CD8-positive, alpha-beta memory T cell (primary cell): ENCODE measurements around the gene CCDC181. TPM values are rescaled to one million over a fixed set of nuclear protein-coding genes. Genes with fewer than 3 reads are reported as not detected.

Experiments used
- CTCF ChIA-PET: fragments of 350-600 bp; sonication (Branson Sonifier 250); formaldehyde crosslinking; loops from one replicate; lab custom pipeline; 2021; ENCODE audit warnings: antibody characterized with exemption; lab: Charles Lee
- POLR2A ChIA-PET: fragments of 350-600 bp; sonication (Branson Sonifier 250); formaldehyde crosslinking; loops from one replicate; lab custom pipeline; 2021; ENCODE audit warnings: antibody characterized with exemption; lab: Charles Lee
- DNase-seq, 5 donors: peaks; one replicate each; pipeline versions ENCODE4 v3.0.0 to v3.0.0-alpha.2; 2020 to 2022; ENCODE audit warnings: mixed read lengths in 1 of 5
- H3K27ac ChIP-seq: one replicate; pipeline ENCODE4 v1.7.0; 2013; ENCODE audit warnings: low read depth, mild to moderate bottlenecking, low read length, moderate library complexity
- H3K27me3 ChIP-seq: 2 replicates; pipeline ENCODE4 v1.7.0; 2013; ENCODE audit warnings: low read length, mild to moderate bottlenecking; ENCODE audit not compliant: insufficient read depth, poor library complexity, severe bottlenecking
- H3K36me3 ChIP-seq: 2 replicates; pipeline ENCODE4 v1.7.0; 2013; ENCODE audit warnings: mild to moderate bottlenecking, low read length, moderate library complexity; ENCODE audit not compliant: insufficient read depth
- H3K4me1 ChIP-seq: 2 replicates; pipeline ENCODE4 v1.7.0; 2013; ENCODE audit warnings: mild to moderate bottlenecking, low read length, moderate library complexity; ENCODE audit not compliant: insufficient read depth
- H3K4me3 ChIP-seq: 2 replicates; pipeline ENCODE4 v1.7.0; 2013; ENCODE audit warnings: mild to moderate bottlenecking, low read length
- H3K9me3 ChIP-seq: 2 replicates; pipeline ENCODE4 v1.7.0; 2013; ENCODE audit warnings: mild to moderate bottlenecking, low read length
- H3K27ac Mint-ChIP-seq, 8 donors: one replicate each; pipeline ENCODE4 v1.8.0; 2020 to 2021; ENCODE audit warnings: mixed read lengths in 8 of 8, mild to moderate bottlenecking in 6 of 8, inconsistent platforms in 3 of 8, moderate library complexity in 3 of 8
- H3K27me3 Mint-ChIP-seq, 2 donors: one replicate each; pipeline ENCODE4 v1.8.0; 2020 to 2021; ENCODE audit warnings: mixed read lengths in 2 of 2, mild to moderate bottlenecking in 1 of 2, moderate library complexity in 1 of 2
- H3K36me3 Mint-ChIP-seq, 3 donors: one replicate each; pipeline ENCODE4 v1.8.0; 2020 to 2021; ENCODE audit warnings: mixed read lengths in 3 of 3, inconsistent platforms in 1 of 3, mild to moderate bottlenecking in 1 of 3
- H3K4me1 Mint-ChIP-seq, 3 donors: one replicate each; pipeline ENCODE4 v1.8.0; 2020 to 2021; ENCODE audit warnings: mixed read lengths in 3 of 3, inconsistent platforms in 1 of 3, mild to moderate bottlenecking in 1 of 3
- H3K4me3 Mint-ChIP-seq, 7 donors: one replicate each; pipeline ENCODE4 v1.8.0; 2020 to 2021; ENCODE audit warnings: mixed read lengths in 7 of 7, mild to moderate bottlenecking in 6 of 7, moderate library complexity in 4 of 7, inconsistent platforms in 2 of 7
- H3K9me3 Mint-ChIP-seq, 5 donors: one replicate each; pipeline ENCODE4 v1.8.0; 2020 to 2022; ENCODE audit warnings: mixed read lengths in 5 of 5, mild to moderate bottlenecking in 3 of 5, moderate library complexity in 2 of 5, inconsistent platforms in 1 of 5
- polyA plus RNA-seq: library from polyadenylated mRNA; unstranded; fragments of 300-500 nt; fragmentation: Illumina TruSeq; gene quantifications from one replicate; pipeline ENCODE4 v1.2.3, GENCODE V29; 2021
- total RNA-seq, 2 experiments: library from RNA; stranded (reverse); gene quantifications; one replicate each; pipeline ENCODE4 v1.2.3, GENCODE V29; 2021

The CCDC181 gene
- total RNA-seq (under 1 TPM; 0.24 to 0.26 TPM), polyA plus RNA-seq (not detected)

DNA sequence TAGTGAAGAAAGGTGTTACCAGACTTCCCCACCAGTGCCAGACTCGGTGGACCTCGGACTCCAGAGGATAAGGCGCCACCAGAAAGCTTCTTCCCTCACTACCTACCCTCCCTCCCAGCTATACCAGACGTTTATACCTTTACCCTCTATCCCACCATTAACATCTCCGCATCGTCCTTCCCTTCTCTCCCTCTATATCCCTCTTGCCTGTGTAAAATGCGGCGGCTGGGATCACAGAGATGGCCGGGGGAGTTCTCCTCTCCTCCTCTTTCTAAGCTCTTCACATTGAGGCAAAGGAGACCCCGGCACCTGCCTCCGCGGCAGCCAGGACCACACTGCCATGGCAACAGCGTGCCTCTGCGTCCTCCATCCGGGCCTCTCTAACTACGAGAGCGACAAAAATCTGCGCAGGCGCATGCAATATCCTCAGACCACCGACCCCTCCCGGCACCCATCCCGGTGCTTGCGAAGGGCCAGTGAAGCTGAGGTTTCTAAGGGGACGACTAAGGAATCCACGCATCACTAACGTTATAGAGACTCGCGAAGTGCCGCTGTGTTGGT is at the start of gene CCDC181:
Gene CCDC181, minus strand, starts transcription at position 394 of the 561 bp plus-strand sequence. CDS start 2,547 bp downstream, outside the sequence.
- Histone ChIP-seq H3K4me1 (peaks cover 10% of the 10 kb centered on the region), H3K9me3 (no peaks in the 10 kb centered on the region), H3K27me3 (peaks cover 18% of the 10 kb centered on the region), H3K27ac (no peak within 1 kb of the TSS), H3K4me3 (peak within 1 kb of the TSS; percentile 55), H3K36me3 (no peaks in the 10 kb centered on the region)
- H3K27me3 Mint-ChIP-seq: peaks cover 51 to 94% of the 10 kb centered on the region in 2 donors
- CTCF ChIA-PET: interaction anchor here (0.6 to 1.3 kb wide), 2 partner anchors 104 to 1084 kb away, joined by 3 to 4 read pairs; no protein-coding TSS in a partner anchor
- peaks cover 7 to 11% (median 10%) of the 10 kb centered on the region in 3 donors for H3K4me1 Mint-ChIP-seq
- peaks cover 1 to 11% (median 5%) of the 10 kb centered on the region in 5 donors for H3K9me3 Mint-ChIP-seq
- peak; percentile 2 to 69 (median 50) for DNase-seq
- POLR2A ChIA-PET: no interaction called here
- H3K4me3 Mint-ChIP-seq: peak within 1 kb of the TSS; percentile 44 to 91 (median 89)
- H3K27ac Mint-ChIP-seq: peak within 1 kb of the TSS in 3 of 8 donors; percentile 5 to 71 (median 21)
- peaks cover 0 to 13% (median 4%) of the 10 kb centered on the region in 3 donors for H3K36me3 Mint-ChIP-seq

DNA sequence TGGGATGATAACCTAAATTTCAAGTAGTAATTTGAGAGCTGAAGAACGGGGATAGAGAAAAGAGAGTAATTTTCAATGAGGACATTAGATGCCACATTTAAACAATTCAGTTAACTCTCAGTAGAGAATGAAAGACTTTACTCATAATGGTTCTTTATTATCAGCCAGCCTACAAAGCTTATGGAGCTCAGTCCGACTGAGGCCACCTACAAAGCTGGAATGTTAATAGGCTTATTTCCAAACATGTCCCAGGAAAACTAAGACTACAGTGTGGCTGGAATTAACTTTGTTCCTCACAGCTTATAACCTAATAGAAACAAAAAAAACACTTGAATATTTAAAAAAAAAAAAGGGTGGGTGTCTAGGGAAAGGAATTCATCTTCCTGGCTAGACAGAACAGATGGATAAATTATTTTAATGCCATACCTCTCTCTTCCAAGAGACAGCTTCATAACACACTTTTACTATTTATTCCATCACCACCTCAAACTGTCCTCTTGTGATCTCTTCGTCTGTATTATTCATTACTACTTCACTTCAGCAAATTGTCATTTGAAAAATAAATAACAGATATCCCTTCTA is 48.6 kb upstream of the CCDC181 start:
- Mint-ChIP-seq H3K4me3 (no peak overlapping the region), H3K4me1 (peaks cover 0 to 7% (median 4%) of the 10 kb centered on the region in 3 donors), H3K36me3 (peaks cover 0 to 12% (median 2%) of the 10 kb centered on the region in 3 donors), H3K27ac (peak overlapping the region in 1 of 8 donors; percentile 17), H3K9me3 (no peaks in the 10 kb centered on the region), H3K27me3 (no peaks in the 10 kb centered on the region)
- ChIA-PET POLR2A (no interaction called here), CTCF (no interaction called here)
- DNase-seq: no peak
- no peaks in the 10 kb centered on the region for H3K36me3 ChIP-seq
- H3K27ac ChIP-seq: no peak overlapping the region
- H3K4me1 ChIP-seq: no peaks in the 10 kb centered on the region
- no peaks in the 10 kb centered on the region for H3K9me3 ChIP-seq
- no peak overlapping the region for H3K4me3 ChIP-seq
- no peaks in the 10 kb centered on the region for H3K27me3 ChIP-seq

DNA sequence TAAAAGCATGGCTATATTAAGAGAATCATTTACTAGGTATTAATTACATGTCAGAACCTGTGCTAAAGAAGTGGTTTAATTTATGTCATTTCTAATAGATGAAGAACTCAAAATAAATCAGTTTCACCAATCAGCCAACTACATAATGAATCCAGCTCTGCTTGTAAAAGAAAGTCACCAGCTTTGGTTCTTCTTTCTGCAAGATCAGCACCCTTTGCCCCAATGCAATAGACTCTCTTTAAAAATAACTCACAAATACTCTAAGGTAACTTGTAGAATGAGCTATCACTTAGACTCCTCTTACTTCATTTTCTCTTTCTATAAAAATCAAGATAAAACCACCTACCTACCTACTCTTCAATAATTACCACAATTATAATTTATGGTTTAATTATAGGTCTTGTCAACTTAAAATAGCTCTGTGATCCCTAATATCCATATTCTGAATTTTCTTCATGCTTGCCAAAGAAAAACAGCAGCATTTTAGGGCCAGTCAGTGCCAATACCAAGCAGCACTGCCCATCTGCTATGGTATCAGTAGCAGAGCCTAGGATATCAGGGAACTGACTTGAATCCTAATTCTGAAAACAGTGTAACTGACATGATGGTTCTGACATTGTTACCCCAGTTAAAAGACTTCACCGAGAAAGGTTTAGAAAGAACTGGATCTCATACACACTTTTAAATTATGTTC is 47.2 kb upstream of the CCDC181 start:
- ChIA-PET POLR2A (no interaction called here), CTCF (no interaction called here)
- no peaks in the 10 kb centered on the region for H3K9me3 ChIP-seq
- no peak overlapping the region for H3K4me3 Mint-ChIP-seq
- no peaks in the 10 kb centered on the region for H3K36me3 ChIP-seq
- H3K27me3 ChIP-seq: no peaks in the 10 kb centered on the region
- H3K4me3 ChIP-seq: no peak overlapping the region
- no peaks in the 10 kb centered on the region for H3K4me1 ChIP-seq
- H3K9me3 Mint-ChIP-seq: no peaks in the 10 kb centered on the region
- H3K4me1 Mint-ChIP-seq: peaks cover 0 to 3% (median 0%) of the 10 kb centered on the region in 3 donors
- DNase-seq: no peak
- H3K36me3 Mint-ChIP-seq: peaks cover 0 to 12% (median 4%) of the 10 kb centered on the region in 3 donors
- no peaks in the 10 kb centered on the region for H3K27me3 Mint-ChIP-seq
- H3K27ac Mint-ChIP-seq: no peak overlapping the region
- H3K27ac ChIP-seq: no peak overlapping the region

GRCh38 chr1:169473347-169473746 is 46.1 kb upstream of the CCDC181 start:
- Histone ChIP-seq H3K9me3 (no peaks in the 10 kb centered on the region), H3K27me3 (no peaks in the 10 kb centered on the region), H3K4me3 (no peak overlapping the region), H3K27ac (no peak overlapping the region), H3K36me3 (no peaks in the 10 kb centered on the region), H3K4me1 (no peaks in the 10 kb centered on the region)
- POLR2A ChIA-PET: no interaction called here
- H3K36me3 Mint-ChIP-seq: peaks cover 0 to 12% (median 4%) of the 10 kb centered on the region in 3 donors
- CTCF ChIA-PET: interaction anchor here (1.4 kb wide), 1 partner anchor 1131 kb away, joined by 4 read pairs; no protein-coding TSS in a partner anchor
- no peak for DNase-seq
- no peaks in the 10 kb centered on the region for H3K27me3 Mint-ChIP-seq
- H3K4me3 Mint-ChIP-seq: no peak overlapping the region
- no peaks in the 10 kb centered on the region for H3K4me1 Mint-ChIP-seq
- no peaks in the 10 kb centered on the region for H3K9me3 Mint-ChIP-seq
- H3K27ac Mint-ChIP-seq: no peak overlapping the region

GRCh38 chr1:169472738-169473137 is 45.5 kb upstream of the CCDC181 start:
- H3K4me3 Mint-ChIP-seq: no peak overlapping the region
- ChIA-PET POLR2A (no interaction called here), CTCF (interaction anchor here (1.2 to 1.4 kb wide), 2 partner anchors 9 to 1130 kb away, joined by 3 to 4 read pairs; no protein-coding TSS in a partner anchor)
- no peaks in the 10 kb centered on the region for H3K9me3 ChIP-seq
- H3K27ac ChIP-seq: no peak overlapping the region
- no peak overlapping the region for H3K4me3 ChIP-seq
- no peaks in the 10 kb centered on the region for H3K27me3 Mint-ChIP-seq
- H3K9me3 Mint-ChIP-seq: no peaks in the 10 kb centered on the region
- no peaks in the 10 kb centered on the region for H3K36me3 ChIP-seq
- H3K27me3 ChIP-seq: no peaks in the 10 kb centered on the region
- no peaks in the 10 kb centered on the region for H3K4me1 ChIP-seq
- peaks cover 0 to 14% (median 7%) of the 10 kb centered on the region in 3 donors for H3K36me3 Mint-ChIP-seq
- H3K4me1 Mint-ChIP-seq: no peaks in the 10 kb centered on the region
- DNase-seq: no peak
- H3K27ac Mint-ChIP-seq: no peak overlapping the region

DNA sequence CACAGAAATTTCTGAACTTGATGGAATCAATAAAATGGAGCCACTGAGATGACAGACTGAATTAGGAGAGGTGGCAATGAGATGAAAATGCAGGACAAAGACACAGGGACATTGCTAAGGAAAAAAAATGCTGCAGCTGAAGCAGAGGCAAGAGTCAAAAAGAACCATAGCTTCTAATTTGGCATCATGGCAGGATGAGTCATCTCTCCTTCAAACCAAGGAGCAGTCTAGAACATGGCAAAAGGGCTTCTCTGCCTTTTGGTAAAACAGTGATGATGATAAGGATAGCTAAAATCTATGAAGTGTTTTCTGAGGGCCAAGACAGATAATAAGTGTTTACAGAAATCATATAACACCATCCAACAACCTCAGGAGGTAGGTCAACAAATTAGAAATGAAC is 41.7 kb upstream of the CCDC181 start:
- H3K27me3 Mint-ChIP-seq: no peaks in the 10 kb centered on the region
- ChIA-PET CTCF (no interaction called here), POLR2A (no interaction called here)
- H3K27ac Mint-ChIP-seq: peak overlapping the region in 3 of 8 donors; percentile 2 to 52 (median 26)
- peaks cover 0 to 11% (median 6%) of the 10 kb centered on the region in 3 donors for H3K36me3 Mint-ChIP-seq
- H3K9me3 ChIP-seq: no peaks in the 10 kb centered on the region
- no peaks in the 10 kb centered on the region for H3K27me3 ChIP-seq
- H3K4me3 ChIP-seq: no peak overlapping the region
- no peaks in the 10 kb centered on the region for H3K36me3 ChIP-seq
- no peaks in the 10 kb centered on the region for H3K9me3 Mint-ChIP-seq
- DNase-seq: no peak
- no peak overlapping the region for H3K4me3 Mint-ChIP-seq
- H3K27ac ChIP-seq: no peak overlapping the region
- H3K4me1 ChIP-seq: no peaks in the 10 kb centered on the region
- no peaks in the 10 kb centered on the region for H3K4me1 Mint-ChIP-seq

DNA sequence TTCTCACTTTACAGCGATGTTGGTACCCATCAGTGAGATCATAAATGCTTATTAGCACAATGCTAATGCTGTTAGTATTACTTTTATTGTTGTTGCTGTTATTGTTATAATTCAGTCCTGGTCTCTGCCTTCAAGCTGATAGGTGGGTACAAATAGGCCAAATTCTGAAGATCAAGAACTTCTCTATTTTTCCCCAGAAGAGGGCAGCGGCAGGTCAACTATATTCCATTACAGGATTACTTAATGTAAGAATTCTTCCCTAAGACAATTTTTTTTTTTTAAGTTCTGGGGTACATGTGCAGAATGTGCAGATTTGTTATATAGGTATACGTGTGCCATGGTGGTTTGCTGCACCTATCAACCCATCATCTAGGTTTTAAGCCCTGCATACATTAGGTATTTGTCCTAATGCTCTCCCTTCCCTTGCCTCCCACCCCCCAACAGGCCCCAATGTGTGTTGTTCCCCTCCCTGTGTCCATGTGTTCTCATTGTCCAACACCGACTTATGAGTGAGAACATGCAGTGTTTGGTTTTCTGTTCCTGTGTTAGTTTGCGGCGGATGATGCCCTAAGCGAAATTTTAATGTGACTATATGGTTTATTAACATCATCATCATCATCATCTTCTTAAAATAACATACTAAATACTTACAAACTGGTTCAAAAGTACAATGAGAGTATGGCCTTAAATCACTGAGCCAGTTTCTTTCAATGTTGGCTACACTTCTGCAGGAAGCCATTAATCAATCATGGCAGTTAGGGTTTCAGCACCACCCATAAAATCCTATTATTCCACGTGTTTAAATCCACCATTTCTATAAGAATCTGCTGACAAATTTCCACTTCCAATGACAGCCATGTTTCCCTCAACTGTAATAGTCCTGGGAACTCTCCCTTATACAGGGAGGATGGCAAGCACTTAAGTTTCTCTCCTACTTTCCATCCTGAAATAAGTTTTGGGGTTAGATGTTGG is 39.3 kb upstream of the CCDC181 start:
- H3K36me3 Mint-ChIP-seq: peaks cover 0 to 11% (median 6%) of the 10 kb centered on the region in 3 donors
- H3K4me1 ChIP-seq: no peaks in the 10 kb centered on the region
- H3K36me3 ChIP-seq: no peaks in the 10 kb centered on the region
- no peaks in the 10 kb centered on the region for H3K27me3 Mint-ChIP-seq
- no peaks in the 10 kb centered on the region for H3K27me3 ChIP-seq
- H3K4me3 Mint-ChIP-seq: no peak overlapping the region
- peaks cover 0 to under 1% (median 0%) of the 10 kb centered on the region in 3 donors for H3K4me1 Mint-ChIP-seq
- H3K27ac ChIP-seq: no peak overlapping the region
- no peaks in the 10 kb centered on the region for H3K9me3 ChIP-seq
- ChIA-PET CTCF (interaction anchor here (0.8 kb wide), 1 partner anchor 80 kb away, joined by 3 read pairs; no protein-coding TSS in a partner anchor), POLR2A (no interaction called here)
- H3K4me3 ChIP-seq: no peak overlapping the region
- H3K9me3 Mint-ChIP-seq: no peaks in the 10 kb centered on the region
- DNase-seq: peak in 1 of 5 donors; percentile 7
- no peak overlapping the region for H3K27ac Mint-ChIP-seq
